Heart right ventricle (tissue), 16 donors: ENCODE results near the gene ADCY2. TPM values are rescaled to one million over a fixed set of nuclear protein-coding genes. Genes with fewer than 3 reads are reported as not detected.
A peak's percentile ranks its signal among the peaks of the same experiment; 100 is the strongest.

Source experiments
- ATAC-seq, 8 donors: fragments of 200-7000 bp; cut with Tn5 transposase; one replicate each; pipeline ENCODE4 v1.9.1; 2020; ENCODE audit warnings: mild to moderate bottlenecking in 8 of 8, moderate library complexity in 8 of 8, moderate number of reproducible peaks in 1 of 8
- DNase-seq, 2 donors: peaks; one replicate each; pipeline ENCODE4 v3.0.0-alpha.2; 2020
- H3K27ac ChIP-seq, 10 donors: fragments of 200-600 bp; sonication (generic) in 2 of 10; one replicate each; pipeline versions ENCODE4 v1.5.0 to v1.8.0; 2020 to 2022; ENCODE audit warnings: mild to moderate bottlenecking in 3 of 10
- H3K27me3 ChIP-seq, 7 donors: fragments of 200-600 bp; one replicate each; pipeline ENCODE4 v1.8.0; 2021 to 2022; ENCODE audit warnings: mild to moderate bottlenecking in 2 of 7
- H3K36me3 ChIP-seq, 9 donors: fragments of 200-600 bp; sonication (generic) in 1 of 9; one replicate each; pipeline versions ENCODE4 v1.5.0 to v1.8.0; 2020 to 2022; ENCODE audit warnings: mild to moderate bottlenecking in 2 of 9
- H3K4me1 ChIP-seq, 9 donors: fragments of 200-600 bp; sonication (generic) in 1 of 9; one replicate each; pipeline versions ENCODE4 v1.5.0 to v1.8.0; 2020 to 2022; ENCODE audit warnings: mild to moderate bottlenecking in 4 of 9
- H3K4me3 ChIP-seq, 10 donors: fragments of 200-600 bp; sonication (generic) in 2 of 10; one replicate each; pipeline versions ENCODE4 v1.5.0 to v1.8.0; 2020 to 2022; ENCODE audit warnings: mild to moderate bottlenecking in 7 of 10, moderate library complexity in 2 of 10
- H3K9me3 ChIP-seq, 11 donors: fragments of 200-600 bp in 10 of 11; sonication (generic) in 2 of 11; one replicate each; pipeline versions ENCODE4 v1.5.0 to v1.8.0; 2013 to 2022; ENCODE audit warnings: mild to moderate bottlenecking in 2 of 11, control low read depth in 1 of 11, moderate library complexity in 1 of 11
- CTCF ChIP-seq, 9 donors: fragments of 200-600 bp; sonication (generic) in 2 of 9; IDR thresholded peaks; one replicate each; pipeline versions ENCODE4 v1.5.0 to v1.8.0; 2021 to 2022; ENCODE audit warnings: antibody characterized with exemption in 9 of 9, mild to moderate bottlenecking in 5 of 9, moderate library complexity in 1 of 9
- WGBS, 2 donors: extraction: QIAGEN DNeasy Blood & Tissue Kit; methylation state at CpG; one replicate each; pipeline ENCODE4 v1.1.7; 2013; ENCODE audit warnings: inconsistent platforms in 1 of 2; 5-methylcytosine and 5-hydroxymethylcytosine counted together
- intact Hi-C, 10 donors: fragments of 100-400 bp; cut with DNase I; formaldehyde crosslinking; loops; one replicate each; pipeline versions ENCODE4 v1.11.1 to v1.14.2; 2022
- polyA plus RNA-seq, 2 donors: library from polyadenylated mRNA; stranded (reverse); fragments of 200-250 nt; gene quantifications; one replicate each; pipeline ENCODE4 v1.2.3, GENCODE V29; 2013
- total RNA-seq, 10 donors: library from RNA; stranded (reverse); fragmentation: NEBNext Ultra II Directional in 3 of 10; extraction: Animal tissue kit (Norgen Biotek cat#: 25700) in 3 of 10; gene quantifications; one replicate each; pipeline versions ENCODE4 v1.2.1 to v1.2.4, GENCODE V29; 2021 to 2023
- donor health status: Arrhythmogenic right ventricular cardiomyopathy.
- donor health status: ischemic (EF 13 %, LVEDD 7.1; RV severe dilation, severe dysfunction).
- donor health status: healthy with polysubstance abuse.
- donor health status: DM: no; HTN: yes; CAD: no.
- donor health status: DM: no; HTN: no; CAD: no.
- donor health status: ischemic (EF 25% LVEDD 6.9; RV normal size, moderate dysfunction).
- donor health status: ischemic (EF 25% LVEDD 5.7; RV mildly dilated, moderate dysfunction).
- donor health status: healthy.
- donor health status: DM: yes; HTN: yes; CAD: no.
- donor health status: Ischemic cardiomyopathy.
- donor health status: ischemic (EF 35%, LVEDD 5.7; RV mildly dilated, moderate dysfunction).
- donor health status: nonischemic (EF 11% LVEDD 7.7; RV severe dilation, severe dysfunction).
- donor health status: DM: yes; HTN: yes; CAD: no.
- donor health status: PGD.
- donor health status: ischemic (EF 29% LVEDD 5.4; RV normal size, mild dysfunction).
- donor health status: nonischemic (EF 23%, LVEDD 6.1; RV moderate dilation, normal function).

Gene ADCY2
- total and polyA plus RNA-seq, 12 donors = 0.04 to 0.90 (median 0.17) TPM

GRCh38 chr5:7754490-7754889 lies 358.6 kb downstream of the ADCY2 start:
- no peaks in the 10 kb centered on the region for H3K4me1 ChIP-seq
- intact Hi-C loops = loop anchor here in 1 of 10 donors (5.0 kb wide), 1 partner anchor 987 kb away; no protein-coding TSS in a partner anchor
- no peak overlapping the region for H3K4me3 ChIP-seq
- DNase-seq (no peak), ATAC-seq (no peak)
- no peak overlapping the region for H3K27ac ChIP-seq
- peaks cover 0 to 29% (median 19%) of the 10 kb centered on the region in 7 donors for H3K27me3 ChIP-seq
- WGBS, 2 donors = 85 to 86% methylated on average over 6 of the region's 6 CpGs
- H3K9me3 ChIP-seq = no peaks in the 10 kb centered on the region
- TF ChIP-seq CTCF (IDR thresholded peaks at IDR 0.05) = no peak
- H3K36me3 ChIP-seq = no peaks in the 10 kb centered on the region

GRCh38 chr5:7754997-7755596 lies 359.2 kb downstream of the ADCY2 start:
- intact Hi-C loops = loop anchor here in 1 of 10 donors (5.0 kb wide), 1 partner anchor 988 kb away; no protein-coding TSS in a partner anchor
- H3K4me1 ChIP-seq = no peaks in the 10 kb centered on the region
- H3K9me3 ChIP-seq = no peaks in the 10 kb centered on the region
- peak in 7 of 9 donors; percentile 35 to 71 (median 47) for TF ChIP-seq CTCF (IDR thresholded peaks at IDR 0.05)
- no peak overlapping the region for H3K27ac ChIP-seq
- ATAC-seq = peak in 3 of 8 donors; percentile 27 to 45 (median 39)
- H3K27me3 ChIP-seq = peaks cover 0 to 29% (median 21%) of the 10 kb centered on the region in 7 donors
- H3K36me3 ChIP-seq = no peaks in the 10 kb centered on the region
- peak in 1 of 2 donors; percentile 33 for DNase-seq
- 26 to 29% methylated on average over 13 of the region's 13 CpGs for WGBS, 2 donors
- no peak overlapping the region for H3K4me3 ChIP-seq

- no peak for TF ChIP-seq CTCF (IDR thresholded peaks at IDR 0.05)
- H3K9me3 ChIP-seq = no peaks in the 10 kb centered on the region
- peaks cover 0 to 29% (median 21%) of the 10 kb centered on the region in 7 donors for H3K27me3 ChIP-seq
- no peaks in the 10 kb centered on the region for H3K36me3 ChIP-seq
- 66 to 67% methylated on average over 5 of the region's 5 CpGs for whole genome bisulfite sequencing, 2 donors
- ATAC-seq (no peak), DNase-seq (no peak)
- H3K4me1 ChIP-seq = no peaks in the 10 kb centered on the region
- no peak overlapping the region for H3K4me3 ChIP-seq
- no peak overlapping the region for H3K27ac ChIP-seq
- intact Hi-C loops = no loop called here
Observed at GRCh38 chr5:7755958-7756357, 360.0 kb downstream of the ADCY2 start.

GRCh38 chr5:7756453-7756852 lies 360.5 kb downstream of the ADCY2 start:
- intact Hi-C loops = no loop called here
- H3K27ac ChIP-seq = no peak overlapping the region
- WGBS, 2 donors = 56 to 60% methylated on average over 4 of the region's 4 CpGs
- peak in 5 of 8 donors; percentile 37 to 71 (median 47) for ATAC-seq
- H3K4me3 ChIP-seq = no peak overlapping the region
- TF ChIP-seq CTCF (IDR thresholded peaks at IDR 0.05) = no peak
- peak in 1 of 2 donors; percentile 11 for DNase-seq
- peaks cover 0 to 29% (median 21%) of the 10 kb centered on the region in 7 donors for H3K27me3 ChIP-seq
- no peaks in the 10 kb centered on the region for H3K9me3 ChIP-seq
- no peaks in the 10 kb centered on the region for H3K4me1 ChIP-seq
- no peaks in the 10 kb centered on the region for H3K36me3 ChIP-seq
